Panc1 (cell line): ENCODE data around the gene WDR31.

Experiments used
- POLR2AphosphoS5 ChIP-seq: IDR thresholded peaks from 2 replicates; pipeline ENCODE4 v1.6.1; 2012; ENCODE audit warnings: mild to moderate bottlenecking, low read depth, low read length, moderate library complexity
- SIN3A ChIP-seq: IDR thresholded peaks from 2 replicates; pipeline ENCODE4 v1.6.1; 2012; ENCODE audit warnings: low read depth, mild to moderate bottlenecking, low read length, moderate library complexity, borderline replicate concordance; ENCODE audit not compliant: insufficient read depth
- TCF7L2 ChIP-seq: IDR thresholded peaks from 2 replicates; pipeline ENCODE4 v1.6.1; 2011; ENCODE audit warnings: mild to moderate bottlenecking, low read depth, low read length, inconsistent platforms
- TF ChIP-seq, protein P1 (sequence below): fragments of 450-650 bp; IDR thresholded peaks from 2 replicates; pipeline ENCODE4 v1.5.1; 2017; ENCODE audit warnings: mild to moderate bottlenecking

DNA sequence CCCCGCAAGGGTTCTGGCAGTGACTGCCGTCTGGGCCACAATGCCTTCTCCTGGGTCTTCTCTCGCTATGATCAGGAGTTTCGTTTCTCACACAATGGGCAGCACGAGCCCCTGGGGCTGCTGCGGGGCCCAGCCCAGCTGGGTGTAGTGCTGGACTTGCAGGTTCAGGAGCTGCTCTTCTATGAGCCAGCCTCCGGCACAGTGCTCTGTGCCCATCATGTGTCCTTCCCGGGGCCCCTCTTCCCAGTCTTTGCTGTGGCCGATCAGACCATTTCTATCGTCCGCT lies 29.7 kb upstream of the WDR31 start:
- TF ChIP-seq, protein P1, sequence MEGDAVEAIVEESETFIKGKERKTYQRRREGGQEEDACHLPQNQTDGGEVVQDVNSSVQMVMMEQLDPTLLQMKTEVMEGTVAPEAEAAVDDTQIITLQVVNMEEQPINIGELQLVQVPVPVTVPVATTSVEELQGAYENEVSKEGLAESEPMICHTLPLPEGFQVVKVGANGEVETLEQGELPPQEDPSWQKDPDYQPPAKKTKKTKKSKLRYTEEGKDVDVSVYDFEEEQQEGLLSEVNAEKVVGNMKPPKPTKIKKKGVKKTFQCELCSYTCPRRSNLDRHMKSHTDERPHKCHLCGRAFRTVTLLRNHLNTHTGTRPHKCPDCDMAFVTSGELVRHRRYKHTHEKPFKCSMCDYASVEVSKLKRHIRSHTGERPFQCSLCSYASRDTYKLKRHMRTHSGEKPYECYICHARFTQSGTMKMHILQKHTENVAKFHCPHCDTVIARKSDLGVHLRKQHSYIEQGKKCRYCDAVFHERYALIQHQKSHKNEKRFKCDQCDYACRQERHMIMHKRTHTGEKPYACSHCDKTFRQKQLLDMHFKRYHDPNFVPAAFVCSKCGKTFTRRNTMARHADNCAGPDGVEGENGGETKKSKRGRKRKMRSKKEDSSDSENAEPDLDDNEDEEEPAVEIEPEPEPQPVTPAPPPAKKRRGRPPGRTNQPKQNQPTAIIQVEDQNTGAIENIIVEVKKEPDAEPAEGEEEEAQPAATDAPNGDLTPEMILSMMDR: no peak
- no peak for TF ChIP-seq SIN3A
- TF ChIP-seq POLR2AphosphoS5: no peak
- no peak for TF ChIP-seq TCF7L2
